GM19193 (cell line): Measurements from ENCODE around the gene CACNA1E.

Source experiments
- POLR2A ChIP-seq: IDR thresholded peaks from 4 replicates; pipeline ENCODE4 v1.6.1; 2011; ENCODE audit not compliant: insufficient read depth, insufficient read length; ENCODE audit errors: extremely low read depth

Gene CACNA1E

DNA sequence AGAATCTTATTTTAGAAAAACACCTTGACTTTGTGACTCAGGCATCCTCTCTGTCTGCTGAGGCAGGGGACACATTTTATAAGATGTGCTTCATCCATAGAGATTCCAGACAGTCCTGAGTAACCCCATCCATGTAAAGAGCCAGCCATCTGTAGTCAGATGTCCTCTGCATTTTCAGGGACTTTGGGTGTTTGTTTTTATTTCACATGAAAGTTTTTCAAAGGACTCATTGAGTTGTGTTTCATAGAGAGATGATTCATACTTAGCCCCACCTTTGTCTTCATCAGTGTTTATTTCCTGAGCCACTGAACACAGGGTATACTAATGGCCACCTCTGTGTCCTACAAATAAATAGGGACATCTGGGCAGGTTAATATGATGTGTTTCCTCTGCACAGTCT lies 280.4 kb downstream of the CACNA1E start:
- TF ChIP-seq POLR2A, result no peak

- TF ChIP-seq POLR2A, result no peak
Observed at GRCh38 chr1:181765451-181766026, 282.2 kb downstream of the CACNA1E start.

DNA sequence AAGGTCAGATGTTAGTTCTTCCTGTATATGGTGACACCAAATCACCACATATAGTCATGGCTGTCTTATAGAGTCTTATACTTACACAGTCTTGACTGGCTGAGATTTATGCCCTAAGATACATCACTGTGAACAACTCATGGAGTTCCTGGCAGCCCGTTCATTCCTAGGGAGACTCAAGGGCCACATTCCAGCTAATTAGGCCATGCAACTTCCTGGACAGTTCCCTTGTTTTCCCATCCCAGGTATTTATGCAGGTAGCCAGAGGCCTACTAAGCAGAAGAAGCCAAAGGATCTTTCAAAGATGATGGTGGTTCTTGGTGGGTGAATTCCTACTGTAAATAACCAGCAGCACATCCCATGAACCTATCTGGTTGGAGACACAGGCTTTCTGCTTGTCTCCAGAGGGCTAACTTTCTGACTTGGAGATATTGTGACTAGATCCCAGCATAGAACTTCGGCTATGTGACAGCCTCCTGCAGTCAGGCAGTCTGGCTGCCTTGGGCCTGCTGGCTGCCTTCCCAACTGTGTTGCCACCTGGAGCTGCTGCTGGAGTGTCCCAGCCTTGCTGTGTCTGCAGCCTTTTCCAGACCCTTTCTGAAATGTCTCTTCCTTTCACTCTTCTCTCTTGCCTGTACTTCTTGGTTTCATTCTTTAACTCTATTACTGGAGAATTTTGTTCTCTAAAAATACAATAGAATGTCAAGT lies 283.8 kb downstream of the CACNA1E start:
- no peak for TF ChIP-seq POLR2A

DNA sequence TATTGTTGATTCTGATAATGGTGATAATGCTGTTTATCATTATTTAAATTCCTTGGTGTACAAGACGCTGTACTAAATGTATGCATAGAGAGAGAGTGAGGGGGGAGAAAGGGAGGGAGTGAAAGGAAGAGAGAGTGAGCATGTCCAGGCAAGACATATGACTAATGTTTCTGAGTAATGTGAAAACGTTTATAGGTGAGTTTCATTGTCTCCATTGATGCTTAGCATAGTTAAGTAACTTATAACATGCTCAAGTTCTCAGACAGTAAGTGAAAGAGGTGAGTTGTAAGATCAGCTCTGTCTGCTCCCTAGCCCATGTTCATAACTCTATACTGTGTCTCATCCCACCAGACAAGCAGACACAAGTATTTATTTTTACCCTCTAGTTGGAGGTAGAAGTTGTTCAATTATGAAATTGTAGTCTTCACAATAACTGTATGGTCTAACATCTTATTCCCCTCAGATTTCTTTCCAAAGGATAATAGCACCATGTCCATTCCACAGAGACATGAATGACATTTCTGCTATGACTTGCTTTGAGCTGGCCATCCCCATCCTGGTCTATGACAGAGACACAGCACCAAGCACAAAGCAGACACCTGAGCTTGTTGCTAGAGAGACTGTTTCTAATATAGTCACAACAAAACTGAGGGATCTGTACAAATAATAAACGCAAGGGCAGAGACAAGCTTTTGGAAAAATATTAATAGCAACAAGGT lies 285.1 kb downstream of the CACNA1E start:
- no peak for TF ChIP-seq POLR2A

DNA sequence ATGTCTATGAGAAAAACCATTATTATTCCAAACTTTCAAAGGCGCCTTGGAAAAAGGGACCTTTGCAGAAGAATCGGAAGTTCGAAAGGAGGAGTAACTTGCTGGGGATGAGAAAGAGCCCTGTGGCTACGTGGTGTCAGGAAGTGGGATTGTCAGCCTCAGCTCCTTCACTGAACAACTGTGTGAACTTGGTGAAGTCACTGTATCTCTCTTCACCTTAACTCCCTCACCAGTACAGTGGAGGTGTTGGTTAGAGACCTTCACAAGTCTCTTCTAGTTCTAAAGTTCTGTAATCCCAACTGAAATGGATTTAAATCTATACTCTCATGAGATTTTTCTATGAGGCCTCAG lies 285.6 kb downstream of the CACNA1E start:
- TF ChIP-seq POLR2A, result no peak

DNA sequence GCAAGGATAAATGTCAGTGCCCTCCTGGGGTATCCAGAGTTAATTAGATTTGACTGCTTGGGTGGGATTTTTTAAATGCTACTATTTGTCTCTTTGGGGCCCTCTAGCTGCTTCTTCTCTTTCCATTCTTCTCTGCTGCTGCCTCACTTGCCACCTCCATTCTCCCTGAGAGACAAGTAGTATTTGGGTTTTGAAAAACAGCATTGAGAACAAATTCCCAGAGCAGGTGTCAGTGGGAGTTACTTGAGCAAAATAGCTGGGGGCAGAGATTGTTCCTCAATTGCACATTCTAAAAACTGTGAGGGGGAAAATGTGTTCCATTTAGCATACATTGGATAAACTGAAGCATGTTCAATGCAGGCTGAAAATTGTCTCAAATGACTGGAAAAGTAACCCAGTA lies 286.5 kb downstream of the CACNA1E start:
- no peak for TF ChIP-seq POLR2A

GRCh38 chr1:181772714-181773113 lies 289.4 kb downstream of the CACNA1E start:
- no peak for TF ChIP-seq POLR2A

DNA sequence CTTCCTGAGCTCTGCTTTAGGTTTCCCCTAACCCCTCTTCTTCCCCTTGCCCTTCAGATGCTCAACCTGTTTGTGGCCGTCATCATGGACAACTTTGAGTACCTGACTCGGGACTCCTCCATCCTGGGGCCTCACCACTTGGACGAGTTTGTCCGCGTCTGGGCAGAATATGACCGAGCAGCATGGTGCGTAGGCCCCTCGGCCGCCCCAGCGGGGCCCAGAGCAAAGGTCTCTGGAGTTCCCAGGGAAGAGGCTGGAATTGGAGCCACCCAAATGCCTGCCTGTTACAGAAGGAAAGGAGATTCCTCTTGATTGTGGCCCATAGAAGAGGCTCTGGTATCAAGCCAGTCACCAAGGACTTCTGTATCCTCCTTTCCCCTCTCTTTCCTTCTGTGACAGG lies 292.7 kb downstream of the CACNA1E start:
- no peak for TF ChIP-seq POLR2A

DNA sequence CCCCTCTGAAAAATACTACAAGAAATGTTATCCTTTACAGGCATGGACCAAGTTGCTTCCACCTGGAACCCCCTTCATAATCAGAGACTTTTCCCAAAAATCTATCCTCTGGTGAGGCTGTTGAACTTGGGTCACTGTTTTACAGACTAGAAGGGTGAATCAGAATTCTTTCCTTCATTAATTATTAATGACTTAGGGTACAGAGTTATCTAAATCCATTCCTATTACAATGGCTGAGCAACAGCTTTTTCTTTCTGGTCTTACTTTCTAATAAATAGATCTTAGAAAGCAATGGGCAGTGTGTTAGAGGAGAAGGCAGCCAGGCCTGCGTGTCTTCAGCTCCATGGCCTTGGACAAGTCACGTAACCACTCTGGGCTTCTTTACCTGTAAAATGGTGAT lies 294.0 kb downstream of the CACNA1E start:
- no peak for TF ChIP-seq POLR2A

GRCh38 chr1:181777812-181778211 lies 294.5 kb downstream of the CACNA1E start:
- no peak for TF ChIP-seq POLR2A

DNA sequence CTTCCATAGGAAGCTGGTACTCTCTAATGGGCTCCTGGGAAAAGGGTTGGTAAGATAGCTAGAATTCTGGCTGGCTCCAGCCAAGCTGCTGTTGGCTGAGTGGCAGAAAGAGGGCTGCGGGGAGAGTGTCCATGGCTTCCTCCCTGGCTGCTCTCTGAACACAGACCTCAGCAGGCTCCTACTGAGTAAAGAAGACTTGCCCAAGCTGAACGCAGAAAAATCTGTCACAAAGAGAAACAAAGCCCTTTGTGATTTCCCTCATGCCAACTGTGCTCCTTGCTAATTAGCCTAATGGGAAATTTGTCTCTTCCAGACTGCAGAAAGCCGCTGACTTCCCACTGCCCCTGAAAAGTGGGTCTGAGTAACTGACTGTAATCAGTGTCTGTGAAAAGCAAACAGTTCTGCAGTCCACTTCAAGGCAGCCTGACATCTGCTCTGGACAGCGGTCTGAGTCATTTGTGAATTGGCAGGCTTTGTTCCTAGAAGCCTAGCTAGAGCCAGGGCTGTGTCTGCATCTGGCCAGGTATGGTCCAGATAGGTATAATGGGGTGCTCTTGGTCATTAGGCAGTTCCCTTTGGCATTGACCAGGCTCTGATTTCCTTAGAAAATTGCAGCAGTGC lies 295.4 kb downstream of the CACNA1E start:
- TF ChIP-seq POLR2A, result no peak

DNA sequence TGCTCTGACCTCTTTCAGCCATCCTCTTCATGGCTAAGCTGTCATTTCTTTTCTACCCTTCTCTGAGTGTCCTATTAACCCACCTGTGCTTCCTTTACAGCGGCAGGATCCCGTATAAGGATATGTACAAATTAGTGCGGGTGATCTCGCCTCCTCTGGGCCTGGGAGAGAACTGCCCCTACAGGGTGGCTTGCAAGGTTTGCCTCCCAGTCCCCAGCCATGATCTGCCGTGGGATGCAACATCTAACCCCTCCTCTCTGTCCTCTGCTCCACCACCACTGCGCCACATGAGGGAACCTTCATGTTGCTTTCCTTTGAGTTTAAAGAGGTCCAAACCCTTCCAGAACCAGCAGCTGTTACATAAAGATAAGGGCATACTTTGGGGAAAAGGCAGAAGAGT lies 296.0 kb downstream of the CACNA1E start:
- TF ChIP-seq POLR2A, result no peak

DNA sequence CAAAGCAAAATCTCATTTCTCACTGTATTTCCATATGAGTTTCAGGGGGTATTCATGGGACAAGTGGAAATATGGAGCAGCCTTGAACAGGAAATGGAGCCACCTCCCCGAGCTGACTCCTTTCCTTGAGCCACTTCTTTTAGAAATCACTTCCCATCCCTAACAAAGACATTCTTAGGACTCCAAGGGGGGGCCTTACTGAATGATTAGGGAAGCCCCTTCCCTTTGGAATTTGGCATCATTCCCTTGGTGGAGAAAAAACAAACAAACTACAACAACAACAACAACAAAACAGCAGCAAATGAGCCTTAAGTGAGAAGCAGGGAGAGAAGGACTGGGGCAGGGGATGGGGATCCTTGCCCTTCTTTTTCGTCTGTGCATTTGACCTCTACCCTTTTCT lies 299.9 kb downstream of the CACNA1E start:
- no peak for TF ChIP-seq POLR2A

DNA sequence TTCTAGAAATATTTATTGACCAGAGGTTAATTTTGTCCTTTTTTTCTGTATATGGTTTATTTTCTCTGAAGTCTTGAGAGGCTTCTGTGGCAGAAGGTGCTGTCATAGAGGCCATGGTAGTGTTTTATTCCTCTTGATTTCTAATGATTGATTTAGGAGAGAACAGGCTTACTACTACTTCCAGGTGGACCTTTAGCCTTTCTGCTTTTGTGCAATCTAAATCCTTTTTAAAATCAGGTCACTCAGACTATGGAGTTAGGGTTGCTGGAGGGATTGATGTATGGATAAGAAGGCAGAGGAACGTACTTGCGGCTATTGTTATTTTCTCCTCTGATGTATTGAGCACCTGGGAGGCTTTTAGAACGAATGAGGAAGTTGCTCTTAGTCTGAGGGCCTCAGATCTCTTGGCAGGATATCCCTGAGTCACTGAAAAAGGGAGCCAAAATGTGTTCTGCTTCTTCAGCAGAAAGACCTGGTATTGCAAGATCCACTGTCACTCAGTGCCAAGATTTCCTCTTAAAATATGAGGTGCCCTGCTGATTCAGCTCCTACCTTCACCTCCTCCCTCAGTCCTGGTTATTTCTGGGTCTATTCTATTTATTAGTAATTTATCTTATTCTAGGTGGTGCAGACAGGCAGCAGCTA lies 300.8 kb downstream of the CACNA1E start:
- no peak for TF ChIP-seq POLR2A

DNA sequence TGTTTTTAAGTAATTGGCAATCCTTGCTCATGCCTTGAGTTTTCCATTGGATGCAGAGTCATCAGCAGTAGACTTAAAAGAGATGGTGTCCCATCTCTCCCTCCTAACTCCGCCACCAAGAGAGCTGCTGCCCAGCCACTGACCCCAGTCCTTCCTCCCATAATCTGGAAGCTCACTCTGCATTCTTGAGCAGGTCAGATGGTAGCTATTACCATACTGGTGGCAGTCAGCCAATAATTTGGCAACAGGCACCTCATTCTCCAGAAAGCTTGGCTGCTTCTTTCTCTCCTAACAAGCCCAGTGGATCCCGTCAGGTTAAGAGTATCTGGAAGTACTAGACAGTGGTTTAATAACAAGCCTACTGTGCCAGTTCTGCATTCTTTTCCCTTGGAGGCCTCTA lies 306.1 kb downstream of the CACNA1E start:
- TF ChIP-seq POLR2A, result no peak
